Endothelial cell (in vitro differentiated cells): Measurements from ENCODE around the gene FYB2. TPM values are rescaled to one million over a fixed set of nuclear protein-coding genes. Genes with fewer than 3 reads are reported as not detected.

Experiments used
- DNase-seq: peaks from one replicate; pipeline ENCODE4 v3.0.0; 2021; ENCODE audit warnings: low spot score
- H3K27ac Mint-ChIP-seq: one replicate; pipeline ENCODE4 v1.8.0; 2021; ENCODE audit warnings: mixed read lengths, inconsistent platforms; ENCODE audit not compliant: unreplicated experiment
- H3K27me3 Mint-ChIP-seq: one replicate; pipeline ENCODE4 v1.8.0; 2021; ENCODE audit warnings: mild to moderate bottlenecking, moderate library complexity, mixed read lengths, inconsistent platforms; ENCODE audit not compliant: unreplicated experiment
- H3K36me3 Mint-ChIP-seq: one replicate; pipeline ENCODE4 v1.8.0; 2021; ENCODE audit warnings: mild to moderate bottlenecking, low read depth, mixed read lengths, inconsistent platforms; ENCODE audit not compliant: unreplicated experiment
- H3K4me1 Mint-ChIP-seq: one replicate; pipeline ENCODE4 v1.8.0; 2021; ENCODE audit warnings: mild to moderate bottlenecking, mixed read lengths, inconsistent platforms; ENCODE audit not compliant: unreplicated experiment
- H3K4me3 Mint-ChIP-seq: one replicate; pipeline ENCODE4 v1.8.0; 2021; ENCODE audit warnings: mild to moderate bottlenecking, mixed read lengths, inconsistent platforms; ENCODE audit not compliant: unreplicated experiment
- H3K9me3 Mint-ChIP-seq: one replicate; pipeline ENCODE4 v1.8.0; 2021; ENCODE audit warnings: mixed read lengths, inconsistent platforms; ENCODE audit not compliant: unreplicated experiment
- total RNA-seq: library from RNA; stranded (reverse); fragmentation: NEBNext Ultra II Directional; extraction: Animal tissue kit (Norgen Biotek cat#: 25700); gene quantifications from one replicate; pipeline ENCODE4 v1.2.1, GENCODE V29; 2021; ENCODE audit not compliant: unreplicated experiment
- TF ChIP-seq, protein P1 (sequence below): fragments of 200-600 bp; sonication (generic); IDR thresholded peaks from one replicate; pipeline ENCODE4 v1.5.0; 2021; ENCODE audit warnings: antibody characterized with exemption; ENCODE audit not compliant: unreplicated experiment

Gene FYB2
- total RNA-seq, 1 donor from 2014 or later, result 0.18 TPM

- DNase-seq, result no peak
- Mint-ChIP-seq H3K36me3 (no peaks in the 10 kb centered on the region), H3K4me1 (no peaks in the 10 kb centered on the region), H3K4me3 (no peak overlapping the region), H3K27ac (no peak overlapping the region), H3K27me3 (no peaks in the 10 kb centered on the region), H3K9me3 (no peaks in the 10 kb centered on the region)
- TF ChIP-seq, protein P1, sequence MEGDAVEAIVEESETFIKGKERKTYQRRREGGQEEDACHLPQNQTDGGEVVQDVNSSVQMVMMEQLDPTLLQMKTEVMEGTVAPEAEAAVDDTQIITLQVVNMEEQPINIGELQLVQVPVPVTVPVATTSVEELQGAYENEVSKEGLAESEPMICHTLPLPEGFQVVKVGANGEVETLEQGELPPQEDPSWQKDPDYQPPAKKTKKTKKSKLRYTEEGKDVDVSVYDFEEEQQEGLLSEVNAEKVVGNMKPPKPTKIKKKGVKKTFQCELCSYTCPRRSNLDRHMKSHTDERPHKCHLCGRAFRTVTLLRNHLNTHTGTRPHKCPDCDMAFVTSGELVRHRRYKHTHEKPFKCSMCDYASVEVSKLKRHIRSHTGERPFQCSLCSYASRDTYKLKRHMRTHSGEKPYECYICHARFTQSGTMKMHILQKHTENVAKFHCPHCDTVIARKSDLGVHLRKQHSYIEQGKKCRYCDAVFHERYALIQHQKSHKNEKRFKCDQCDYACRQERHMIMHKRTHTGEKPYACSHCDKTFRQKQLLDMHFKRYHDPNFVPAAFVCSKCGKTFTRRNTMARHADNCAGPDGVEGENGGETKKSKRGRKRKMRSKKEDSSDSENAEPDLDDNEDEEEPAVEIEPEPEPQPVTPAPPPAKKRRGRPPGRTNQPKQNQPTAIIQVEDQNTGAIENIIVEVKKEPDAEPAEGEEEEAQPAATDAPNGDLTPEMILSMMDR, result no peak
Observed at GRCh38 chr1:56683569-56683968, 135.6 kb downstream of the FYB2 start.

DNA sequence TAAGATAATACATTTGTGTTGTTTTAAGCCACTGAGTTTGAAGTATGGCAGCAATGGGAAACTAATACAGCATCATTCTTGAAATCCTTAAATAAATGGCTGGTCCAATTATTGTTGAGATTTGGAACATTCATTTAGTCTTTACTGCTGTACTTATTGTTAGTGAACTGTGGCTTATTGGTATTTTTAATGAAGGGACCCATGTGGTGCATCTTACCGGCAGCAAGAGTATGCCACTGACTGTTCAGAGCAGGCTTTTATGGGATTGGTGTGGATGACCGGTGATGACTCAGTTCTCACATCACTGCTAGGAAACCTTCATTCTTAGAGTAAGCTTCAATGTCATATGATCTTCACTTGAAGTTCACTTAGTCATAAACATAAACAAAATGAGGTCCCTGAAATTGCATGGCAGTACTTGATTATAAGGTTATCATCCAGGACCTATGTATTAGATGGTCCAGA is 142.6 kb downstream of the FYB2 start:
- DNase-seq, result no peak
- TF ChIP-seq, protein P1, result no peak
- peaks cover 1% of the 10 kb centered on the region for H3K27me3 Mint-ChIP-seq
- H3K4me3 Mint-ChIP-seq, result no peak overlapping the region
- H3K36me3 Mint-ChIP-seq, result no peaks in the 10 kb centered on the region
- H3K9me3 Mint-ChIP-seq, result no peaks in the 10 kb centered on the region
- H3K27ac Mint-ChIP-seq, result no peak overlapping the region
- no peaks in the 10 kb centered on the region for H3K4me1 Mint-ChIP-seq

DNA sequence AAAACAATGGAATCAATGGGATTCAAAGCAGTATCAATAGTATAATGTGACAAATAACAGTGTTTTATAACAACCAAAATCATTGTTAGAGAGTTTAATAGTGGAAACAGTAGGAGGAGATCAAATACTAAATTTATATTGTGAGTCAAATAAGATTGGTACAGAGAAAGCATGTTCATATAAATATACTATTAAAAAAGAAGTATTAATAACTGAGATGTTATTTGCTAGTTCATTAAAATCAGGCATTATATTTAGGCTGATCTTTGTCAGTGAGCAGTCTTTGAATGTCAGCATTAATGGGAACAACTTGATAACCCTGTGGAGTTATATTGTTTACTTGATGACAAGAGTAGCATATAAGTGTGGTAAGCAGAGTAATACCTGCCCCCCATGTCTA is 143.4 kb downstream of the FYB2 start:
- Mint-ChIP-seq H3K9me3 (no peaks in the 10 kb centered on the region), H3K4me1 (no peaks in the 10 kb centered on the region), H3K27ac (no peak overlapping the region), H3K4me3 (no peak overlapping the region), H3K36me3 (no peaks in the 10 kb centered on the region), H3K27me3 (peaks cover 1% of the 10 kb centered on the region)
- TF ChIP-seq, protein P1, result no peak
- DNase-seq, result no peak

DNA sequence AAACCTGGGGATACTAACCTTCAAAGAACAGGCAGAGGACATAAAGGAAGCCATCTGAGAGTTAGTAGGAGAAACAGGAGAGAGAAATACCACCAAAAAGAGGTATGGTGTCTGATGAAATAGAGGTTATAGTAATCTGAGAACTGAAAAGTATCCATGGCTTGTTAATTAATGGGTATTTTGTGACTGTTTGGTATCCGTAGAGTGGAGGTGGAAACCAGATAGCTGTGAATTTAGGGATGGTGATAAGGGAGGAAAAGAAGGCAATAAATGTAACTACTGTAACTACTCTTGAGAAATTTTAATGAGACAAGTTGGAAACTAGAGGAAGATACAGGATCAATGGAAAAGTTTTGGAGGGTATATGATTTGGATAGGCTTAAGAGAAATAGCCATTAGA is 146.6 kb downstream of the FYB2 start:
- Mint-ChIP-seq H3K27me3 (peaks cover 1% of the 10 kb centered on the region), H3K4me3 (no peak overlapping the region), H3K36me3 (no peaks in the 10 kb centered on the region), H3K9me3 (no peaks in the 10 kb centered on the region), H3K27ac (no peak overlapping the region), H3K4me1 (no peaks in the 10 kb centered on the region)
- DNase-seq, result no peak
- TF ChIP-seq, protein P1, result no peak

GRCh38 chr1:56671542-56671941 is 147.7 kb downstream of the FYB2 start:
- H3K4me3 Mint-ChIP-seq, result no peak overlapping the region
- no peaks in the 10 kb centered on the region for H3K9me3 Mint-ChIP-seq
- no peak for DNase-seq
- H3K27me3 Mint-ChIP-seq, result peaks cover 1% of the 10 kb centered on the region
- TF ChIP-seq, protein P1, result no peak
- H3K36me3 Mint-ChIP-seq, result no peaks in the 10 kb centered on the region
- H3K4me1 Mint-ChIP-seq, result no peaks in the 10 kb centered on the region
- no peak overlapping the region for H3K27ac Mint-ChIP-seq
